HG03060 (cell line): ENCODE measurements around the gene SCAF1.

Experiments
- ATAC-seq: cut with Tn5 transposase; IDR thresholded peaks from one replicate; pipeline ENCODE4 v1.9.1; 2021; ENCODE audit warnings: low read depth, moderate number of reproducible peaks; ENCODE audit not compliant: unreplicated experiment

Gene SCAF1

GRCh38 chr19:49665036-49665350 lies 23.0 kb downstream of the SCAF1 start:
- no peak for ATAC-seq

DNA sequence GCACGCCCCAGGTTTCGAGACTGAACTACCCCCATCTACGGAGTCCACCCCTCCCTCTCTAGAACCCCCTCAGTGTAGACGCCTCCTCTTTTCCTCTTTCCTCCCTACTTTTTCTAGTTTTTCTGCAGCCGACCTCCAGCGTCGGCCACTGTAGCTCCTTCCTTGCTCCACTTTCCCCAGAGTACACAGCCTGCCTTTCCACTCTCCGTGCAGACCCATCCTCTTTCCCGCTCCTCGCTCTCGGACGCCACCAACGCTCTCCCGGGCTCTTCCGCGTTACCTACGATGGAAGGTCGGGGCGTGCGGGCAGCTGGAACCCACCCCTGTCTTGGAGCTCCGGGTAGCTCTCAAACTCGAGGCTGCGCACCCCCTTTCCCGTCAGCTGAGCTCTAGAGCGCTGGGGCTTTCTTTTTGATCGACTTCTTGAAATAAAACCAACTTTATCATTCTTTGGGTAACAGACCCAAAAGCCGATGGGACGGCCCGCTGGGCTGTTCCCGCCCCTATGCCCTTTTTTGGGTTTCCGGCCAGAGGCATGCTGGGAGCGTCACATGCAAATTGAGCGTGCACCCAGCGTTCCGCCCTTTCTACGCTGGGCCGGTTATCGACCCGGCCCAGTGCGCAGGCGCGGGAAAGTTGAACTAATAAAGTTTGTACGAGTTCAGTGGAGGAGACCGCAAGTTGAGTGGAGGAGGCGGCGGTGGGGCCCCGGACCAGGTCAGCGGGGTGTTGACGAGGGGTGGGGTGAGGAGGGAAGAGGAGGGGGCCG lies 23.5 kb downstream of the SCAF1 start, which contains the start of the genes BCL2L12 and IRF3:
BCL2L12 (plus strand) TSS at position 583 of the 769 bp plus-strand sequence. CDS start 760 bp downstream, outside the sequence.
IRF3 (minus strand) TSS at position 507 of the 769 bp plus-strand sequence. CDS start 1,019 bp downstream, outside the sequence.
- peak; percentile 86 for ATAC-seq

- no peak for ATAC-seq
Observed at GRCh38 chr19:49666120-49666444, 24.1 kb downstream of the SCAF1 start.

DNA sequence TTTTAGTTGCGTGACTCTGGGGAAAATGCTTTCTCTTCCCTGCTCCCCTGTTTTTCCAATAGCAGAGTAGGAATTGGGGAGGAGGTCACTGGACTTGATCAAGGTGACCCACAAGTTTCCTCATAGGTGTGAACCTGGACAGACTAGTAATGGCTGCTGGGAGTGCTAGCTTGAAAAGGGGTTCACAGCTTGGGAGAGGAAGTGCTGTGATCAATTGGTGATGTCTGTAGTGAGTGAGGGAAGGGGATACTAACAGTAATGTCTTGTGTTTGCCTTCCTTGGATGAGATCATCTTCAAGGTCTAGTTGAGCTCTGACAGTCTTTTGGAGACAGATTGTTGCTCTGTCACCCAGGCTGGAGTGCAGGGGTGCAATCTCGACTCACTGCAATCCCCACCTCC lies 25.5 kb downstream of the SCAF1 start:
- ATAC-seq: no peak

- ATAC-seq: no peak
Observed at GRCh38 chr19:49669516-49669915, 27.5 kb downstream of the SCAF1 start.

GRCh38 chr19:49672131-49672919 lies 30.3 kb downstream of the SCAF1 start:
- ATAC-seq: no peak

DNA sequence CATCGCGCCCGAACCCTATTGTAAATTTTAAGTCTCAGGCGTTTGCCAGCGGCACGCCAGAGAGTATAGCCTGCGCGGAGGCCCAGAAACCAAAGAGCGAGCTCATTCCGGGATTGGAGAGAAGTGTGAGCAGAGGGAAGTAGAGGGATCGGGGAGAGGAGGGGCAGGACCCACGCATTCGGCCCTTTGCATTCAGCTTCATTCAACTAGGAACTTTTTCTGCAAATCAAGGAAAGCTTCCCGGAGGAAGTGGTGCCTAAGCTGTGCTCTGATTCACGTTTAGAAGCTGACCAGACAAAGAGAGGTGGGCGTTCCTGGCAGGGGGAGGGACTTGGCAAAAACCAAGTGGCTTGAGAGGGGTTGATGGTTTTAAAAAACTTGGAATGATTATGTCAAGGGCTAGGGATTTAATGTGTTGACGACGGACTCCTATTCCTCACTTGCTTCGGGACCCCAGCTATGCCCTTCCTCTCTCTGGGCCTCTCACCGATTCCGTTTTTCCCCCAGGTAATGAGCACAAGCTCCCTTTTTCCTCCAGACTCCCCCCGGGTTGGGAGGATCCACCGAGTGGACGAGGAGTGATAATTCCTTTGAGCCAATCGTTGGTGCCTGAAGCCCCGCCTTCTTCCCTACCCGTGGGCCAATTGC lies 34.3 kb downstream of the SCAF1 start:
- peak; percentile 56 for ATAC-seq

DNA sequence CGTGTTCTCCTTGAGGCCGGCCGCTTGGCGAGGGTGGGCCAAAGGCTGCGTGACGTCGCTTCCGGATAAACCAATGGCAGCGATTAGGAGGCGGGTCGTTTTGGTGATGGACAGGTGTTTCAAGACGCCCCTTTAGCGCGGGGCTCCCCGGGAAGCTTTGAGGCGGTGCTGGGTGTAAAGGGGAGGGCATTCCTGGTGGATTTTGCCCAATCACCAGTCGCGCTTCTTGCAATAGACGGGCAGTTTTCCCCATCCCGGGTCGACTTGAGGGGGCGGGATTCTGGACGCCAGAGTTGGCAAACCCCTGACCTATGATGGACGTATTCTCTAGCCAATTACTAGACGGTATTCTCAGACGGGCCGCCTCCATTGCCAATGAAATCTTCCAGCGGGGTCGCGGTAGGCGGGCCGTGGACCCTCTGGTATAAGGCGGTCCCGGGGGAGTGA lies 34.8 kb downstream of the SCAF1 start:
- ATAC-seq: no peak

DNA sequence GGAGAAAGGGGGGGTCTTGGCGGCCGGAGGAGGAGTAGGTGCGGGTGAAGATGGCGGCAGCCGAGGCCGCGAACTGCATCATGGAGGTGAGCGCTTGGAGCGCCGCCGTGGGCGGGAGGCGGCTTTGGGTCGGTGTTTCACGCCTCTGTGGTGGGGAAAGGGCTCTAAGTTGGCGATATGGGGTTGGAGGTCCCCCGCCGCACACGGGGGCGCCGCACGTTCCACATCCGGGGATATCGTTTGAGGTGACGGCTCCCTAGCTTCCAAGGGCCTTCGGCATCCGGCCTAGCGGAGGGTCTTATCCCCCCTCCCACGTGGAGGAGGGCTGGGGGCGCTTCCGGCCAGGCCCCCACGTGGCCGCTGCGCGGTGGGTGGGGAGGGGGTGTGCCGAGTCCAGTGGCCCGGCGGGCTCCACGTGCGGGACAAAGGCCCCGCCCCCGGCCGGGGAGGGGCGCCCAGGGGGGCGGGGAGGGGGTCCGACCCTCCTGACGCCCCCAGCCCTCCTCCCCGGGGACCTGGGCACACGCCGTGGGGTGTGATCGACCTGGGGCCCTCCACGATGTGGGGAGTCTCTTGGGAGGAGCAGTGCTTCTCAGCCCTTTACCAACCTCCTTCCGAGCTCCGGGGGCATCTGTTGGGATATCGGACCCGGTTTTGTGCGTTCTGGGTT lies 35.4 kb downstream of the SCAF1 start, which contains the start of gene PRMT1:
PRMT1 (plus strand) TSS at position 41 of the 670 bp plus-strand sequence; CDS start at position 51, 10 bp downstream.
- no peak for ATAC-seq

DNA sequence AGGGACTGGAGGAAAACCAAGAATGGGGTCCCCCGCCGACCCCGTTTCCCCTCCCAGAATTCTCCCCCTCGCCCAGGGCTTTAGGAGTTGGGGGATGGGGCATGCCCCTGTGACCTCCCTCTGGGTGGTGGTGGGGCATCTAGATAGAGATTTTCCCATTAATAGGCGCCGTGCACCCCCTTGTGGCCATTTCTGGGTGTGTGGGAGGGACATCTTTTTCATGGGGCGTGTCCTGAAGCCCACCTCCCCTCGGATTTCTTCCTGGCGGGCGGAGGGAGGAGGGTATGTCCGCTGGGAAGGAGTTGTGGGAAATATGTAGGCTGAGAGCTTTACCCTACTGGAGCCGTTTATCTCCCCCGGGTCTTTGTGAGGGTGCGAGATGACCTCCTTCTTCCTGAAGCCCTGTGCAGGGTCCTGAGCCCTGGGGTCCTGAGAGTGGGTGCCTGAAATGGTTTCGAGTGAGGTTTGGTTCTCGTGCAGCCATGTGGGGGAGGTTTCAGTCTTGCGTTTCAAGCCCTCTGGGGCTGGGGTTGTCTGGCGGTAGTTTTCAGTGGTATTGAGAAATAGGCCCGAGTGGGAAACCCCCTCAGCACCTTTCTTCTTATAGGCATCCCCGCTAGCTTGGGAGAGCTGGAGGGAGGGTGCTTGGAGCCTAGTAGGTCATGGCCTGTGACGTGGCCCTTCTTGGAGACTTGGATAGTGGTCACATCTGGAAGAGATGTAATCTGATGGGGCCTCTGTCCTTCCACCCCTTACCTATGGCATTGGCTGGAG lies 36.1 kb downstream of the SCAF1 start:
- ATAC-seq: no peak

GRCh38 chr19:49678985-49679770 lies 37.2 kb downstream of the SCAF1 start:
- no peak for ATAC-seq

GRCh38 chr19:49679771-49680413 lies 37.9 kb downstream of the SCAF1 start:
- no peak for ATAC-seq

DNA sequence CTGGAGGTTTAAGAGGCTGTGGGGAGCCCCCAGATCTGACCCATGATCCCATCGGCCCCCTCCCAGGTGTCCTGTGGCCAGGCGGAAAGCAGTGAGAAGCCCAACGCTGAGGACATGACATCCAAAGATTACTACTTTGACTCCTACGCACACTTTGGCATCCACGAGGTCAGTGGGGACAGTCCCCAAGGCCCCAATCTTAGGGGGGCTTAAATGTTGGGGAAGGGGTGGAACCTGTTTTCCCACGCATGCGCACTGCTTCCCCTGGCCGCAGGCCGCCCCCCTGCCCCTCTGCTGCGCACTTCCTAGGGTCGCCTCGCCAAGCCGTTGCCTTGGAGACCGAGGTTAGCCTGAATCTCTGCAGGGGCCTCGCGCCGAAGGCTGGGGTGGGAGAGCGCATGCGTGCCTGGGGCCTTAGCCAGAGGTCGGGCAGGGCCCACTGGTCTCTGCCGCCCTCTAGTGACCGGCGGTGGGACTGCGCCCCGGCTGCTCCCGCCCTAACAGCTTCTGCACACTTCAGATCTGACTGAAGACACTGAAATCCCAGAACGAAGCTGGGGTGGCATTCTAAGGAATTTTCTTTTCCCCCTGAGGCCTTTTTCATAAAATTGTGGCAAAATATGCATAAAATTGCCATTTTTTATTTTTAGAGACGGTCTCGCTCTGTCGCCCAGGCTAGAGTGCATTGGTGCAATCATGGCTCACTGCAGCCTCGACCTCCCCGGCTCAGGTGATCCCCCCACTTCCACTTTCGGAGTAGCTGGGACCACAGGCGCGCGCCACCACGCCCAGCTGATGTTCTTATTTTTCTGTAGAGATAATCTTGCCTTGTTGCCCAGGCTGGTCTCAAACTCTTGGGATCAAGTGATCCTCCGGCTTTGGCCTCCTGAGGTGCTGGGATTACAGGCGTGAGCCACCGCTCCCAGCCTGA lies 38.7 kb downstream of the SCAF1 start:
- no peak for ATAC-seq

DNA sequence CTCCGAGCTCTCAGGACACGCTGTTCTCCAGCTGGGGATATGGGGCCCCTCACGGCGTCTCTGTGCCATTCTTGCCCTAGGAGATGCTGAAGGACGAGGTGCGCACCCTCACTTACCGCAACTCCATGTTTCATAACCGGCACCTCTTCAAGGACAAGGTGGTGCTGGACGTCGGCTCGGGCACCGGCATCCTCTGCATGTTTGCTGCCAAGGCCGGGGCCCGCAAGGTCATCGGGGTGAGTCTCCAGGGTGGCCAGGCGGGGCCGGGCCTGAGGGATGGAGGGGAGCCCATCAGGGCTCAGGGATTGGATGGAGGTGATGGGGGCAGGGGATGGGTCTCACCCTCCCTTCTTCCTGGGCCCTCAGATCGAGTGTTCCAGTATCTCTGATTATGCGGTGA lies 39.8 kb downstream of the SCAF1 start:
- no peak for ATAC-seq

- ATAC-seq: no peak
Observed at GRCh38 chr19:49682274-49682673, 40.3 kb downstream of the SCAF1 start.

- ATAC-seq: no peak
Observed at GRCh38 chr19:49683814-49684250, 41.8 kb downstream of the SCAF1 start.

DNA sequence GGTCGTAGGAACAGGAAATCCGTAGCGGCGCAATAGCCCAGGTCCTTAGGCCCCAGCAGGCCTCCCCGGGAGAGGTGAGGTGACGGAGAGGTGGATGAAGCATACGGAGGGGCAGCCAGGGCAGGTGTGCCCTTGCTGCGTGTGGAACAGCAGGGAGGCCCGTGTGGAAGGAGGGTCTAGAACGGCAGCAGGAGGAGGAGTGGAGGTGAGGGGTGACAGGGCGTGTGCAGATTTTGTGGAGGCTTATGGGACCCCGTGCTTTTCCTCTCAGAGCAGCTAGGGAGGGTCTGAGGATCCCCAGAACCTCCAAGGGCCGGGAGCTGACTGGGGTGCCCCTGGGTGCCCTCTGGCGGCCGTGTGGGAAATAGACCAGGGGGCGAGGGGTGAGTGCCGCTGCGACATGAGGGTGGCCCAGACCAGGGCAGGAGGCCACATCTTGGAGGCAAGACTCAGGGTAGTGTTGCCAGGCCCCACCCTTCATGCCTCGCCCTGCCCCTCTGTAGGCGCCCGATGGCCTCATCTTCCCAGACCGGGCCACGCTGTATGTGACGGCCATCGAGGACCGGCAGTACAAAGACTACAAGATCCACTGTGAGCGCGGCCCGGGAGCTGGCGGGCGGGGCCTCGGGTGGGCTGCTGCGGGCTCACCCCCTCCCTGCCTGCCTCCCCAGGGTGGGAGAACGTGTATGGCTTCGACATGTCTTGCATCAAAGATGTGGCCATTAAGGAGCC lies 42.4 kb downstream of the SCAF1 start:
- no peak for ATAC-seq
